ENCODE results near the gene UPB1. TPM values are rescaled to one million over a fixed set of nuclear protein-coding genes. Genes with fewer than 3 reads are reported as not detected.

The UPB1 gene
- total and polyA plus RNA-seq, 2 experiments from 2014 or later: 0.39 to 1.6 TPM

GRCh38 chr22:24481641-24482040 is 13.5 kb upstream of the UPB1 start:
- Histone ChIP-seq H3K9me3 (ENCODE audit: low read depth) (no peaks in the 10 kb centered on the region), H3K9me2 (replicated peaks; ENCODE audit: insufficient read depth) (no peaks in the 10 kb centered on the region), H2AFZ (no peak overlapping the region), H3K4me1 (ENCODE audit: insufficient read depth) (no peaks in the 10 kb centered on the region), H3K27ac (no peak overlapping the region), H3K79me2 (no peaks in the 10 kb centered on the region), H3K36me3 (replicated peaks; ENCODE audit: insufficient read depth, low read depth) (no peaks in the 10 kb centered on the region), H4K20me1 (ENCODE audit: insufficient read depth, poor library complexity, severe bottlenecking) (no peaks in the 10 kb centered on the region), H3K4me2 (no peak overlapping the region), H3K4me3 (no peak overlapping the region), H3K27me3 (no peaks in the 10 kb centered on the region)
- TF ChIP-seq EZH2phosphoT487 (IDR thresholded peaks at IDR 0.05; ENCODE audit: low read depth, severe bottlenecking, unreplicated experiment): no peak
- TF ChIP-seq, protein P1, sequence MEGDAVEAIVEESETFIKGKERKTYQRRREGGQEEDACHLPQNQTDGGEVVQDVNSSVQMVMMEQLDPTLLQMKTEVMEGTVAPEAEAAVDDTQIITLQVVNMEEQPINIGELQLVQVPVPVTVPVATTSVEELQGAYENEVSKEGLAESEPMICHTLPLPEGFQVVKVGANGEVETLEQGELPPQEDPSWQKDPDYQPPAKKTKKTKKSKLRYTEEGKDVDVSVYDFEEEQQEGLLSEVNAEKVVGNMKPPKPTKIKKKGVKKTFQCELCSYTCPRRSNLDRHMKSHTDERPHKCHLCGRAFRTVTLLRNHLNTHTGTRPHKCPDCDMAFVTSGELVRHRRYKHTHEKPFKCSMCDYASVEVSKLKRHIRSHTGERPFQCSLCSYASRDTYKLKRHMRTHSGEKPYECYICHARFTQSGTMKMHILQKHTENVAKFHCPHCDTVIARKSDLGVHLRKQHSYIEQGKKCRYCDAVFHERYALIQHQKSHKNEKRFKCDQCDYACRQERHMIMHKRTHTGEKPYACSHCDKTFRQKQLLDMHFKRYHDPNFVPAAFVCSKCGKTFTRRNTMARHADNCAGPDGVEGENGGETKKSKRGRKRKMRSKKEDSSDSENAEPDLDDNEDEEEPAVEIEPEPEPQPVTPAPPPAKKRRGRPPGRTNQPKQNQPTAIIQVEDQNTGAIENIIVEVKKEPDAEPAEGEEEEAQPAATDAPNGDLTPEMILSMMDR (IDR thresholded peaks at IDR 0.05; ENCODE audit: poor library complexity): no peak
- TF ChIP-seq EZH2 (IDR thresholded peaks at IDR 0.05; ENCODE audit: borderline replicate concordance): no peak
- WGBS (ENCODE audit: low lambda C conversion rate, missing lambda C conversion rate): 76% methylated on average over 1 of the region's 1 CpG
- no peak for DNase-seq (ENCODE audit: low spot score)

DNA sequence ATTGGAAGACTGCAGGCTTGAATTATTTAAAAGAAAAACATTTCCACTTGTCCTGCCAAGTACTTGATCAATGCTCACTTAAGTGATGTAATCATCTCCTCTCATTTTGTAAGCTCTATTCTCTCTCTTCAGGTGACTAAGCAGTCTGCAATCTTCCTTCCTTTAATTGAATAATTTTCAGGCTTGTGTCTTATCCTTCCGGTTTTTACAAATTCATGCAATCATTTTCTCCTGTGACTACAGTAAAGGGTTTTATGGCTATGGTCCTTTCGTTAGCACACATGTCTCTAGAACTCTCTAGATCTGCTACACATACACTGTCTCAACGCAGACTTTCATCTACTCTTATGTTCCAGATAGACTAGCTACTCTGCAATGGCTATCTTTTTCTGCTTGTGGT is 12.6 kb upstream of the UPB1 start:
- no peak overlapping the region for H3K4me3 ChIP-seq
- TF ChIP-seq EZH2 (IDR thresholded peaks at IDR 0.05; ENCODE audit: borderline replicate concordance): no peak
- TF ChIP-seq, protein P1 (IDR thresholded peaks at IDR 0.05; ENCODE audit: poor library complexity): no peak
- TF ChIP-seq EZH2phosphoT487 (IDR thresholded peaks at IDR 0.05; ENCODE audit: low read depth, severe bottlenecking, unreplicated experiment): no peak
- H3K27me3 ChIP-seq: no peaks in the 10 kb centered on the region
- H3K79me2 ChIP-seq: no peaks in the 10 kb centered on the region
- no peaks in the 10 kb centered on the region for H3K9me3 ChIP-seq (ENCODE audit: low read depth)
- H3K4me1 ChIP-seq (ENCODE audit: insufficient read depth): no peaks in the 10 kb centered on the region
- no peaks in the 10 kb centered on the region for H3K9me2 ChIP-seq (replicated peaks; ENCODE audit: insufficient read depth)
- H4K20me1 ChIP-seq (ENCODE audit: insufficient read depth, poor library complexity, severe bottlenecking): no peaks in the 10 kb centered on the region
- H3K27ac ChIP-seq: peak overlapping the region; percentile 13
- no peaks in the 10 kb centered on the region for H3K36me3 ChIP-seq (replicated peaks; ENCODE audit: insufficient read depth, low read depth)
- peak overlapping the region; percentile 25 for H3K4me2 ChIP-seq
- DNase-seq (ENCODE audit: low spot score): no peak
- H2AFZ ChIP-seq: no peak overlapping the region
- WGBS (ENCODE audit: low lambda C conversion rate, missing lambda C conversion rate): 76% methylated on average over 3 of the region's 3 CpGs

GRCh38 chr22:24482998-24483397 is 12.1 kb upstream of the UPB1 start:
- WGBS (ENCODE audit: low lambda C conversion rate, missing lambda C conversion rate): 30% methylated on average over 2 of the region's 2 CpGs
- Histone ChIP-seq H3K4me1 (ENCODE audit: insufficient read depth) (no peaks in the 10 kb centered on the region), H3K79me2 (no peaks in the 10 kb centered on the region), H3K36me3 (replicated peaks; ENCODE audit: insufficient read depth, low read depth) (no peaks in the 10 kb centered on the region), H3K9me2 (replicated peaks; ENCODE audit: insufficient read depth) (no peaks in the 10 kb centered on the region), H3K27ac (no peak overlapping the region), H2AFZ (peak overlapping the region; percentile 9), H3K9me3 (ENCODE audit: low read depth) (no peaks in the 10 kb centered on the region), H3K27me3 (no peaks in the 10 kb centered on the region), H3K4me3 (no peak overlapping the region), H3K4me2 (peak overlapping the region; percentile 25), H4K20me1 (ENCODE audit: insufficient read depth, poor library complexity, severe bottlenecking) (no peaks in the 10 kb centered on the region)
- peak; percentile 73 for TF ChIP-seq EZH2phosphoT487 (IDR thresholded peaks at IDR 0.05; ENCODE audit: low read depth, severe bottlenecking, unreplicated experiment)
- TF ChIP-seq EZH2 (IDR thresholded peaks at IDR 0.05; ENCODE audit: borderline replicate concordance): no peak
- TF ChIP-seq, protein P1 (IDR thresholded peaks at IDR 0.05; ENCODE audit: poor library complexity): no peak
- DNase-seq (ENCODE audit: low spot score): no peak

Measured in hepatocyte (in vitro differentiated cells).